ENCODE measurements around the gene CEBPZ. TPM values are rescaled to one million over a fixed set of nuclear protein-coding genes. Genes with fewer than 3 reads are reported as not detected.
"Not testable (repeated sequence)": the region's sequence is repeated elsewhere in the genome, so short reads cannot be mapped to it uniquely, and the experiment has no call there.

Gene CEBPZ
- total RNA-seq, 1 experiment from 2014 or later: 74.2 TPM

DNA sequence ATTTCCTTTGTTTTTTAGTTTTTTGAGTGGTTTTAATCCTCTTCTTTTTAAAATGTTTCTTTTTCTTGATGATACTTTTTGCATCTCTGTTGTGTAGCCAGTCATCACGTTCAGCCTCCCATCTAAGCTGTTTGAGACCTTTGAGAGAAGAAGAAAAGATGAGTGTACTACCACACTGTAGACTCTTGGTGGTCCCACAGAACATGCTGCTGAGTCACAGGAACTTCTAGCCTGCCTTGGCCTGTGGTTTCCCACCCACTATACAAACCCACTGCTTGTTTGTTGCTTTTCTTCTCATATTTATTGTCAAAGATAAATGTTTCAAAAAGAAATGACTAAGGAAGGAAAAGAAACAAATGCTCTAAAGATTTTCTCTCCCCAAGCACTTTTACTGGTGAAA, 29.6 kb downstream of the CEBPZ start:
- Histone ChIP-seq H3K4me3 (ENCODE audit: insufficient read depth, low read depth, low read length) (no peak overlapping the region), H3K27me3 (ENCODE audit: control insufficient read depth, insufficient read depth, low read length) (no peaks in the 10 kb centered on the region), H3K36me3 (replicated peaks; ENCODE audit: control insufficient read depth, insufficient read depth, low read length) (peaks cover 21% of the 10 kb centered on the region)
- no peak for DNase-seq

DNA sequence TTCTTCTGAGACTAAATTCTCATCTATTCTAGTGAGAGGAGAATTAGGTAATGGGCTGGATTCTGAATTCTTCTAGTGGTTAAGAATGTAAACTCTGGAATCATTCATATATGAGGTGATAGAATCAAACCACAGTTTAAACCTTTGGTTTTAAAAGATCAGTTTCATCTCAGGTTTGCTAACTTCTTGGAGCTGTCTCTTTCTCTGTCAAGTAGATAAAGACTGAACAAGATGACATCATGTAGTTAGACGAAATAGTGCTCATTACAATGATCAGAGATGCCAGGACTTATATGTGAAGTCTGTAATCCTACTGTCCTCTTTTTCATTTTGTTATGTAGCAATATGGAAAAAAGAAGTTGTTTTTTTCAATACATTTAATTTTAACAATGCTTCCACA, 30.2 kb downstream of the CEBPZ start:
- no peak for DNase-seq
- no peak overlapping the region for H3K4me3 ChIP-seq (ENCODE audit: insufficient read depth, low read depth, low read length)
- H3K36me3 ChIP-seq (replicated peaks; ENCODE audit: control insufficient read depth, insufficient read depth, low read length): peaks cover 21% of the 10 kb centered on the region
- H3K27me3 ChIP-seq (ENCODE audit: control insufficient read depth, insufficient read depth, low read length): no peaks in the 10 kb centered on the region

DNA sequence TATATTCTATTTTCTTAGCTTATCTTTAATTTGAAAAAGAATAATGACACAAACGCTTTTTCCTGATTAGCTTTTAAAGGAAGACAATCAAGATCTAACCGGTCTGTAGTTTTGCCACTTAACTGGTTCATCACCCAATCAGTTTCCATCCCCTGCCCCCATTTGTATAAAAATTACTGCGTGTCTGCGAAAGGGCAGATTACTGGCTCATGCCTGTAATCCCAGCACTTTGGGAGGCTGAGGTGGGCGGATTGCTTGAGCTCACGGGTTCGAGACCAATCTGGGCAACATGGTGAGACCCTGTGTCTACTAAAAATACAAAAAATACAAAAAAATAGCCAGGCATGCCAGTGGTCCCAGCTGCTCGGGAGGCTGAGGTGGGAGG, 32.7 kb downstream of the CEBPZ start:
- peaks cover 18% of the 10 kb centered on the region for H3K36me3 ChIP-seq (replicated peaks; ENCODE audit: control insufficient read depth, insufficient read depth, low read length)

DNA sequence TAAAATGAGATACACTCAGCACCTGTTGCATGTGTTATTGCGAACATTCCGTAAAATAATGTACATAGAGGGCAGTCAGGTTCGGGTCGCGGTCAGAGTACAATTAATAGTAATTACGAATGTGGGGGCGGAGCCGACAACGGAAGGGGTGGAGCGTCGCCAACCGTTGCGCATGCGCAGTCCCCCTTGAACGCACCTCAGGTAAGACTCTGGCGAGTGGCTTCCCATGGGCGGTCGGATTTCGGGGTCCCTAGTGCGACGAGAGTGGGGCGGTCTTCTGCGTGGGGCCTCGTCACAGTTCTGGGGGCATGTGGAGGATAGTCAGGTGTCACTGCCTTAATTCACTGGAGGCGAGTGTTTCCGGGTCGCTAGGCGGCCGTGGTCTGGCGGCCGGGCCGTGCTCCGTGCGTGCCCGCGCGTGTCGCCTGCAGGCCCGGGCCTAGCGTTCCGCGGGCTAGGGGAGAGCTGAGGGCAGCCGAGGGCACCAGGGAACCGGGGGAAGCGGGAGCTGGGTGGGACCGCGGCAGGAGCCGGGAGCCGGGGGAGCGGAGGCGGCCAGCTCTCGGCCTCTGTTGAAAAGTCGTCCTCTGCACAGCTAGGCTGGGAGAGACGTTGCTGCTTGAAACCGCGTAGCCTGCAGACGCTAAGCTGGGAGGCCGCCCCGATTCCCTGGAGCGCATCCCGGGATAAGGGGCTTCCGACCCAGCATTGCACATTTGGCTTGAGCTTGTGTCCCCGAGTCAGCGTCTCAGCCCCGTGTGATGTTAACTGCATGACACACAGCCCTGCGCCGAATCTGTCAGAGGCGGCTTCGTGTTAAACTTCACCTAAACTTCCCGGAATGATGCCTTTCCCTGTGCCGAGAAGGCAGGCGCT, 34.8 kb downstream of the CEBPZ start, which contains the start of gene CEBPZOS:
TSS of gene CEBPZOS (plus strand) at position 177 of the 876 bp plus-strand sequence. CDS start 3,209 bp downstream, outside the sequence.
- H3K4me3 ChIP-seq (ENCODE audit: insufficient read depth, low read depth, low read length): peak within 1 kb of the TSS; percentile 99
- peaks cover 4% of the 10 kb centered on the region for H3K36me3 ChIP-seq (replicated peaks; ENCODE audit: control insufficient read depth, insufficient read depth, low read length)
- no peaks in the 10 kb centered on the region for H3K27me3 ChIP-seq (ENCODE audit: control insufficient read depth, insufficient read depth, low read length)
- peak; percentile 78 for DNase-seq

More for the DNA sequence above, 32.7 kb downstream of the CEBPZ start:
- Histone ChIP-seq H3K4me3 (ENCODE audit: insufficient read depth, low read depth, low read length) (no peak overlapping the region), H3K27me3 (ENCODE audit: control insufficient read depth, insufficient read depth, low read length) (no peaks in the 10 kb centered on the region)
- DNase-seq: no peak

DNA sequence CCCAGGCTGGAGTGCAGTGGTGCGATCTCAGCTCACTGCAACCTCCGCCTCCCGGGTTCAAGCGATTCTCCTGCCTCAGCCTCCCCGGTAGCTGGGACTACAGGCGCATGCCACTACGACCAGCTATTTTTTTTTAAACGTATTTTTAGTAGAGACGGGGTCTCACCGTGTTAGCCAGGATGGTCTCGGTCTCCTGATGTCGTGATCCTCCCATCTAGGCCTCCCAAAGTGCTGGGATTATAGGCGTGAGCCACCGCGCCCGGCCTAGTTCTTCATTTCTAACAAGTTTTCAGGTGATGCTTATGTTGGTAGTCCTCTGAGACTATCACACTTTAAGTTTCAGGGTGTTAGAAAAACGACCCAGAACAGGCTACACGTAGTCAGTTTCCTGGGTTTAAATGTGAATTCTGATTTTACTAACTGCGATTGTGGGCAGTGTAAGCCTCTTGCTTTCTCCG, 35.5 kb downstream of the CEBPZ start:
- H3K36me3 ChIP-seq (replicated peaks; ENCODE audit: control insufficient read depth, insufficient read depth, low read length); DNase-seq: not testable (repeated sequence)
- H3K4me3 ChIP-seq (ENCODE audit: insufficient read depth, low read depth, low read length): peak overlapping the region; percentile 99

DNA sequence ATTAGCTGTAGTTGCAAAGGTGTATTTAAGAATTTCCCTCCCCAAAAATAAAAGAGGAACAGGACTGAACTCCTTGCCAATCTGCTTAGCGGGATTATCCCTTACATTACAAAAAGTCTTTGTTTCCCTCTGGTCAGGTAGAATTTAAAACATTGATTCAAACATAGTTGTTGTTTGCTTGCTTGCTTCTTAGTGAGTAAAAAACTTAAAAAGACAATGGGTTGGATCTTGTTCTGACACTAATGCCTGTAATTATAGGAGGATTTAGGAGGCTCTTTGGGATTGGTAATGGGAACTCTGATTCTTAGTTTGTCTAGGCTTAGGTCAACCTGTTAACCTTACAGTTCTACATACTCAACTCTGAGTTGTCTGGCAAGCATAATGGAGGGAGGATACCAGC, 38.8 kb downstream of the CEBPZ start:
- H3K27me3 ChIP-seq (ENCODE audit: control insufficient read depth, insufficient read depth, low read length): no peaks in the 10 kb centered on the region
- no peak overlapping the region for H3K4me3 ChIP-seq (ENCODE audit: insufficient read depth, low read depth, low read length)
- no peaks in the 10 kb centered on the region for H3K36me3 ChIP-seq (replicated peaks; ENCODE audit: control insufficient read depth, insufficient read depth, low read length)
- DNase-seq: no peak

More for the DNA sequence above, 35.5 kb downstream of the CEBPZ start:
- not testable (repeated sequence) for H3K27me3 ChIP-seq (ENCODE audit: control insufficient read depth, insufficient read depth, low read length)

DNA sequence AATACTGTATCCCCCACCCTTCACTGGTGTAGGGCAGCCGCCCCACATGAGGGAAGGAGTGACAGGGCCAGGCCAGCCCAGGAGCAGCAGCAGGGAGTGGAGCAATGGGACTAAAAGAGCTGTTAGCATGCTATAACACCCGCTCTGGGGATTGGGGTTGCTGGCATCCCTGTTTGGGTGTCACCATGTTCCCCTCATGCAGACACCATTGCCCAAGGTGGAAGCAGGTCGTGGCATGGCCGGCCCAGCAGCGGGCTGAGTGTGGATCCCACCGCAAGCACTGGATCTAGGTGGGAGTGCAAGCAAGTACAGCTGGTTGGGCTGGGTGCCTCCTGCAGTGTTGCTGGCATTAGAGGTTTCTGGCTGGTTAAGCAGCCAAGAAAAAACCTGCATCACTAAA, 39.6 kb downstream of the CEBPZ start:
- no peaks in the 10 kb centered on the region for H3K36me3 ChIP-seq (replicated peaks; ENCODE audit: control insufficient read depth, insufficient read depth, low read length)
- DNase-seq: peak; percentile 51
- H3K4me3 ChIP-seq (ENCODE audit: insufficient read depth, low read depth, low read length): no peak overlapping the region
- H3K27me3 ChIP-seq (ENCODE audit: control insufficient read depth, insufficient read depth, low read length): no peaks in the 10 kb centered on the region

DNA sequence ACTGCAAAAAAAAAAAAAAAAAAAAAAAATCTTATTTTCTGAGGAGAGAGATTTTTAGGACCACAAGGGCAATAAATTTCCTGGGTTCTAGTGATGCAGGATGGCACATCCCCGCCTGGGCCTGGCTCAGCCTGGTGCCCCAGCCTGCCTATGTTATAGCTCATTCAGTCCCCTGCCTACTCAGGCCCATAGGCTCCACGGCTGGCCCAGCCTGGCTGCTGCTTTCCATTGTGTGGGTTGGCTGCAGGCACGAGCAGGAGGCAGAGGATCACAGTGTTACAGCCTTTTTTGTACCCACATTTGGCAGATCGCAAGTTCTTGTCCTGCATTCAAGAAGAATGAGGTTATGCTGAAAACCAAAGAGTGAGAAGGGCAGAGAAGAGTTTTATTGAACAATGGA, 40.1 kb downstream of the CEBPZ start:
- no peaks in the 10 kb centered on the region for H3K27me3 ChIP-seq (ENCODE audit: control insufficient read depth, insufficient read depth, low read length)
- H3K36me3 ChIP-seq (replicated peaks; ENCODE audit: control insufficient read depth, insufficient read depth, low read length): no peaks in the 10 kb centered on the region
- DNase-seq: no peak
- no peak overlapping the region for H3K4me3 ChIP-seq (ENCODE audit: insufficient read depth, low read depth, low read length)

DNA sequence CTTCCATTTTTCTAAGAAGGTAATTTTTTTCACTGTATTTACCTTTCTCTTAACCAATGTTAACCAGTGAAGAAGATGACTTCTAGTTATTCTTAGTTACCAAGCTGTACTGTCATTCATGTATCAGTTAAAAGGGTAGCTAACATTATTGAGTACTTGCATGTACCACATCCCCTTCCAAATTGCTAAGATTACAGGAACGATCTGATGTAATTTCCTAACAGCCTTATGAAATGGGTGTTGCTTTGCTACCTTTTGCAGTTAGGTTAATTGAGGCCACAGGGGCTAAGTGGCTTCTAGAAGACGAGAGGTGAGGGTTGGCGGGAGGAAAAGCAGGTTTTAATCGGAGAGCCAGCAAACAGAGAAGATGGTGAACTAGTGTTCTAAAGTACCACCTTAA, 41.1 kb downstream of the CEBPZ start:
- no peak for DNase-seq
- no peaks in the 10 kb centered on the region for H3K27me3 ChIP-seq (ENCODE audit: control insufficient read depth, insufficient read depth, low read length)
- H3K36me3 ChIP-seq (replicated peaks; ENCODE audit: control insufficient read depth, insufficient read depth, low read length): no peaks in the 10 kb centered on the region
- no peak overlapping the region for H3K4me3 ChIP-seq (ENCODE audit: insufficient read depth, low read depth, low read length)

DNA sequence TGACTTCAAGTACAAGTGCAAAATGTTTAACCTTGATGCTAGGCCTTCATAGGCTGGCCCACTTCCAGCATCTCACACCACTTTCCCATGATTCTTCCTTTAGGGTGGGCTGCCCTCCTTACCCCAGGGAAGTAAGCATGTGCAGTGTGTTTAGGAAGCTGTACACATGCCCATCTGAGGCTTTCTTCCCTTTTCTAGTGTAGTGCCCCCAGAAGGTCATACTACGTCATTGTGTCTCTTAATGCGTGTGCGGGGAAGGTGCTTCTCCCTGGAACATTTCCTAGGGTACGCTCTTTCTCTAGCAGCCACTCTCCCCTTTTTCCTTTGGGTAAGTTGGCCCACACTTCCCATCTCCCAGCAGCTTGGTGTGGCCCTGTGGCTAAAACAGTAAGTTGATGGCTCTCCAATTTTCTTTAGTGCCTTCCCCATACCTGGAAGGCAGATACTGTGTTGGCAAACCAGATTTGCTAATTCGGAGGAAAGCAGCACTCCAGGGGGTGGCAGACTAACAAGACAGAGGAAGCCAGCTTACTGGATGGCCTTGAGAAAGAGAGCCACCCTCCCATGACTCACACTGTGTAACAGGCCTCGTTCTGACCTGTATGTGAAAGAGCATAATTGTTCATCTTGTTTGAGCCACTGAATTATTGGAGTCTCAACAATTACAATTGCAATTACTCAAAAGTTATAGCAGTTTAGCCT, 41.8 kb downstream of the CEBPZ start:
- Histone ChIP-seq H3K27me3 (ENCODE audit: control insufficient read depth, insufficient read depth, low read length) (no peaks in the 10 kb centered on the region), H3K36me3 (replicated peaks; ENCODE audit: control insufficient read depth, insufficient read depth, low read length) (no peaks in the 10 kb centered on the region), H3K4me3 (ENCODE audit: insufficient read depth, low read depth, low read length) (no peak overlapping the region)
- peak; percentile 60 for DNase-seq

DNA sequence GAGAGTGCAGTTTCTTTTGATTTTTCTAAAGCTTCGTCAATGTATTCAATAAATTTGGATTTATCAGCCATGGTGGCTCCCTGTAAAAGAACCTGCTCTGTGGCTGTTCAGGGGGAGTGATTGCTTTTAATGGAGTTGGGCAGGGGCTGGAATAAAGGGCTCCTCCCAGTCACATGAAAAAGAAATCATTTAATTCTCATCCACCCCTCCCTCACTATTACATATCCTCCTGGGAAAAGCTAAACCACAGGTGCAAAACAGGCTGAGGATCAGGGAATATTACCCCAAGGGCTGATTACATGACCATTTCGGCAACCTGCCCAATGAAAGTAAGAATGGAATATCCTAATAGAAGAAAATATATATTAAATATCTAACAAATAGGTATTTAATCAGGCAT, 42.8 kb downstream of the CEBPZ start, which contains the start of gene SULT6B1:
TSS of gene SULT6B1 (minus strand) at position 101 of the 400 bp plus-strand sequence. CDS start at position 71, 30 bp downstream.
- no peaks in the 10 kb centered on the region for H3K36me3 ChIP-seq (replicated peaks; ENCODE audit: control insufficient read depth, insufficient read depth, low read length)
- no peak for DNase-seq
- no peaks in the 10 kb centered on the region for H3K27me3 ChIP-seq (ENCODE audit: control insufficient read depth, insufficient read depth, low read length)
- H3K4me3 ChIP-seq (ENCODE audit: insufficient read depth, low read depth, low read length): no peak within 1 kb of the TSS

DNA sequence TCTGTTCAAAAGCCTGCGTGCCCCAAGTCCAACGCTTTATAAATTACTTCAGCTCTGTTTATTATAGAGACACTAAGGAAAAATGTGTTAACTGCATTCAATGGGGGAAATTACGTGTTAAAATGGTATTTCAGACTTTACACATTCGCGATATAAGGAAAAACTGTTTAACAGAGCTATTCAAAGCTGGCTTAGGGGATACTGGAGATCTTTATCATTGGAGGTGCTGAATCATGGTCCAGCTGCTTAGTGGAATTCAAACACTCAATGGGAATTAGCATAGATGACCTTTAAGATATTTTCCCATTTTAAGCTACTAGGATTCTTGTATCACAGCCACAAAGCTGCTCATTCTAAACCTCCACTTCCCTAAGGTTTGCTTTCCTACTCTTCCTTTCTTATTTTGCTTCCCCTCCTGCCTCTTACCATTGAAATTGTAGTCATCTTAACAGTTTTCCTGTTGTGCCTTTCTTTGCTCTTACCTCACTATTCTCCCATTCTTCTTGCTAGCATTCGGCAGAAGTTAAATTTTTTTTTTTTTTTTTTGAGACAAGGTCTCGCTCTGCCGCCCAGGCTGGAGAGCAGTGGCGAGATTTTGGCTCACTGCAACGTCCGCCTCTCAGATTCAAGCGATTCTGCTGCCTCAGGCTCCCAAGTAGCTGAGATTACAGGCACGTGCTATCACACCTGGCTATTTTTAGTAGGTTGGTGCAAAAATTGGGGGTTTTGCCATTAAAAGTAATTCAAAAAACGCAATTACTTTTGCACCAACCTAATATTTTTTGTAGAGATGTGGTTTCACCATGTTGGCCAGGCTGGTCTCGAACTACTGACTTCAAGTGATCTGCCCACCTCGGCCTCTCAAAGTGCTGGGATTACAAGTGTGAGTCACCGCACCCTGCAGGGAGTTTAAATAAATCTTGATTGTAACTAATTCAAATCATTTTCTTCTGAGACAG, 49.4 kb downstream of the CEBPZ start:
- H3K4me3 ChIP-seq (ENCODE audit: insufficient read depth, low read depth, low read length): no peak overlapping the region

DNA sequence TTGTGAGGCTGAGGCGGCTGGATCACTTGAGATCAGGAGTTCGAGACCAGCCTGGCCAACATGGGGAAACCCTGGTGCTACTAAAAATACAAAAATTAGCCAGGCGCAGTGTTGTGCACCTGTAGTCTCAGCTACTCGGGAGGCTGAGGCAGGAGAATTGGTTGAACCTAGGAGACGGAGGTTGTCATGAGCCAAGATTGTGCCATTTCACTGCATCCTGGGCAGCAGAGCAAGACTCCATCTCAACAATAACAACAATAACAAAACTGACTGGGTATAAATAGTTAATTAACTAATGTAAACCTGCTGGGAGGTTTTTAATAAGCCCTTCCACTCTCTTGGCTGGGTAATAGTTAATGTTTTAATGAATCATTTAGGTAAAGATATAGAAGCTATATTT, 50.8 kb downstream of the CEBPZ start:
- no peaks in the 10 kb centered on the region for H3K27me3 ChIP-seq (ENCODE audit: control insufficient read depth, insufficient read depth, low read length)

More for the DNA sequence above, 49.4 kb downstream of the CEBPZ start:
- Histone ChIP-seq H3K27me3 (ENCODE audit: control insufficient read depth, insufficient read depth, low read length) (no peaks in the 10 kb centered on the region), H3K36me3 (replicated peaks; ENCODE audit: control insufficient read depth, insufficient read depth, low read length) (no peaks in the 10 kb centered on the region)
- no peak for DNase-seq

More for the DNA sequence above, 50.8 kb downstream of the CEBPZ start:
- no peak for DNase-seq
- Histone ChIP-seq H3K36me3 (replicated peaks; ENCODE audit: control insufficient read depth, insufficient read depth, low read length) (no peaks in the 10 kb centered on the region), H3K4me3 (ENCODE audit: insufficient read depth, low read depth, low read length) (no peak overlapping the region)

All from H7 (cell line).